ENCODE measurements around the gene MICA.

MICA gene

DNA sequence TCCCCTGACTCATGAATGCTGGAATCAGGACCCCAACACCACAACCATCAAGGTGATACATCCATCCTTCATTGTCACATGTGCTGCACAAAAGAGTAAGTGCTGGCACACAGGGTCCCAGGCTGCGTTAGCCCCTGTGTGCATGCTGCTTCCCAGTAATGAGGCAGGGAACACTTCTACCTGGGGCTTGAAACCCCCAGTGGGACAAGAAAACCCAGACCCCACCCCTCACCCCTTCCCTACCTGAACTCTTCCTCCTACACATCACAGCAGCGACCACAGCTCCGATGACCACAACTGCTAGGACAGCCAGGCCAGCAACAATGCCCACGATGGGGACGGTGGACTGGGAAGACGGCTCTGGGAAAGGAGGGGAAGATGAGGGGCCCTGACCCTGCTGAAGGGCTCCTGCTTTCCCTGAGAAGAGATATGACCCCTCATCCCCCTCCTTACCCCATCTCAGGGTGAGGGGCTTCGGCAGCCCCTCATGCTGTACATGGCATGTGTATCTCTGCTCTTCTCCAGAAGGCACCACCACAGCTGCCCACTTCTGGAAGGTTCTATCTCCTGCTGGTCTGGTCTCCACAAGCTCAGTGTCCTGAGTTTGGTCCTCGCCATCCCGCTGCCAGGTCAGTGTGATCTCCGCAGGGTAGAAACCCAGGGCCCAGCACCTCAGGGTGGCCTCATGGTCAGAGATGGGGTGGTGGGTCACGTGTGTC is 48.4 kb upstream of the MICA start:
- TF ChIP-seq EZH2phosphoT487 (IDR thresholded peaks at IDR 0.05; ENCODE audit: low read length), result no peak
- TF ChIP-seq, protein P1, sequence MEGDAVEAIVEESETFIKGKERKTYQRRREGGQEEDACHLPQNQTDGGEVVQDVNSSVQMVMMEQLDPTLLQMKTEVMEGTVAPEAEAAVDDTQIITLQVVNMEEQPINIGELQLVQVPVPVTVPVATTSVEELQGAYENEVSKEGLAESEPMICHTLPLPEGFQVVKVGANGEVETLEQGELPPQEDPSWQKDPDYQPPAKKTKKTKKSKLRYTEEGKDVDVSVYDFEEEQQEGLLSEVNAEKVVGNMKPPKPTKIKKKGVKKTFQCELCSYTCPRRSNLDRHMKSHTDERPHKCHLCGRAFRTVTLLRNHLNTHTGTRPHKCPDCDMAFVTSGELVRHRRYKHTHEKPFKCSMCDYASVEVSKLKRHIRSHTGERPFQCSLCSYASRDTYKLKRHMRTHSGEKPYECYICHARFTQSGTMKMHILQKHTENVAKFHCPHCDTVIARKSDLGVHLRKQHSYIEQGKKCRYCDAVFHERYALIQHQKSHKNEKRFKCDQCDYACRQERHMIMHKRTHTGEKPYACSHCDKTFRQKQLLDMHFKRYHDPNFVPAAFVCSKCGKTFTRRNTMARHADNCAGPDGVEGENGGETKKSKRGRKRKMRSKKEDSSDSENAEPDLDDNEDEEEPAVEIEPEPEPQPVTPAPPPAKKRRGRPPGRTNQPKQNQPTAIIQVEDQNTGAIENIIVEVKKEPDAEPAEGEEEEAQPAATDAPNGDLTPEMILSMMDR (IDR thresholded peaks at IDR 0.05; ENCODE audit: low read length), result no peak
- TF ChIP-seq EZH2 (optimal IDR thresholded peaks at IDR 0.05; ENCODE audit: low read depth, low read length), result no peak
- H3K27ac ChIP-seq (ENCODE audit: low read length), result no peak overlapping the region
- H3K9ac ChIP-seq (ENCODE audit: low read length), result no peak overlapping the region
- peaks cover 10% of the 10 kb centered on the region for H3K79me2 ChIP-seq (ENCODE audit: low read length)
- H3F3A ChIP-seq (ENCODE audit: insufficient read depth, low read length), result no peaks in the 10 kb centered on the region; the same call in 1 of the 2 replicates
- no peak overlapping the region; the same call in 1 of the 2 replicates for H3K4me2 ChIP-seq (ENCODE audit: low read depth, low read length)
- no peaks in the 10 kb centered on the region for H3K36me3 ChIP-seq (replicated peaks; ENCODE audit: insufficient read depth, low read length)
- H3K4me3 ChIP-seq (ENCODE audit: low read length), result no peak overlapping the region
- no peaks in the 10 kb centered on the region for H3K9me2 ChIP-seq (replicated peaks; ENCODE audit: insufficient read depth, low read length)
- no peaks in the 10 kb centered on the region for H3K27me3 ChIP-seq (replicated peaks; ENCODE audit: insufficient read depth, low read length)
- no peaks in the 10 kb centered on the region for H3K9me3 ChIP-seq (replicated peaks; ENCODE audit: insufficient read depth, low read length)
- H3K4me1 ChIP-seq (ENCODE audit: low read length), result no peaks in the 10 kb centered on the region
- H4K20me1 ChIP-seq (ENCODE audit: insufficient read depth, low read length), result no peaks in the 10 kb centered on the region
- no peak overlapping the region for H2AFZ ChIP-seq (ENCODE audit: low read length)
- no peak for DNase-seq

DNA sequence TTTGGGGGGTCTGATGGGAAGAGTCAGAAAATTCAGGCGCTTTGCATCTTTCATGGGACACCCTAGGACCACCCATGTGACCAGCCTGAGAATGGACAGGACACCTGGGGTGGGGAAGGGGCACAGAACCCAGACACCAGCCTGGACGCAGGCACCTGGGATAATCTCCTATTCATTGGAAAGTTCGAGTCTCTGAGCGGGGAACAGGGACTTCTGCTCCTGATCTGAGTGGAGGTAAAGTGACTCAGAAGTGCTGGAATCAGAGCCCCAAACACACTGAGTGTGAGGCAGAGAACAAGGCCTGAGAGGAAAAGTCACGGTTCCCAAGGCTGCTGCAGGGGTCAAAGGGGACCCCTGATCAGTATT is 47.8 kb upstream of the MICA start:
- Histone ChIP-seq H3F3A (ENCODE audit: insufficient read depth, low read length) (no peaks in the 10 kb centered on the region; the same call in 1 of the 2 replicates), H3K4me3 (ENCODE audit: low read length) (no peak overlapping the region; the same call in 1 of the 2 replicates), H3K9ac (ENCODE audit: low read length) (no peak overlapping the region), H3K79me2 (ENCODE audit: low read length) (peaks cover 10% of the 10 kb centered on the region), H2AFZ (ENCODE audit: low read length) (no peak overlapping the region), H3K27me3 (replicated peaks; ENCODE audit: insufficient read depth, low read length) (no peaks in the 10 kb centered on the region), H4K20me1 (ENCODE audit: insufficient read depth, low read length) (no peaks in the 10 kb centered on the region), H3K4me2 (ENCODE audit: low read depth, low read length) (peak overlapping the region; percentile 37; the same call in 1 of the 2 replicates), H3K9me2 (replicated peaks; ENCODE audit: insufficient read depth, low read length) (no peaks in the 10 kb centered on the region), H3K36me3 (replicated peaks; ENCODE audit: insufficient read depth, low read length) (no peaks in the 10 kb centered on the region), H3K9me3 (replicated peaks; ENCODE audit: insufficient read depth, low read length) (no peaks in the 10 kb centered on the region), H3K4me1 (ENCODE audit: low read length) (no peaks in the 10 kb centered on the region), H3K27ac (ENCODE audit: low read length) (no peak overlapping the region)
- TF ChIP-seq, protein P1 (IDR thresholded peaks at IDR 0.05; ENCODE audit: low read length), result no peak
- TF ChIP-seq EZH2 (optimal IDR thresholded peaks at IDR 0.05; ENCODE audit: low read depth, low read length) (no peak), EZH2phosphoT487 (IDR thresholded peaks at IDR 0.05; ENCODE audit: low read length) (no peak)
- no peak for DNase-seq

DNA sequence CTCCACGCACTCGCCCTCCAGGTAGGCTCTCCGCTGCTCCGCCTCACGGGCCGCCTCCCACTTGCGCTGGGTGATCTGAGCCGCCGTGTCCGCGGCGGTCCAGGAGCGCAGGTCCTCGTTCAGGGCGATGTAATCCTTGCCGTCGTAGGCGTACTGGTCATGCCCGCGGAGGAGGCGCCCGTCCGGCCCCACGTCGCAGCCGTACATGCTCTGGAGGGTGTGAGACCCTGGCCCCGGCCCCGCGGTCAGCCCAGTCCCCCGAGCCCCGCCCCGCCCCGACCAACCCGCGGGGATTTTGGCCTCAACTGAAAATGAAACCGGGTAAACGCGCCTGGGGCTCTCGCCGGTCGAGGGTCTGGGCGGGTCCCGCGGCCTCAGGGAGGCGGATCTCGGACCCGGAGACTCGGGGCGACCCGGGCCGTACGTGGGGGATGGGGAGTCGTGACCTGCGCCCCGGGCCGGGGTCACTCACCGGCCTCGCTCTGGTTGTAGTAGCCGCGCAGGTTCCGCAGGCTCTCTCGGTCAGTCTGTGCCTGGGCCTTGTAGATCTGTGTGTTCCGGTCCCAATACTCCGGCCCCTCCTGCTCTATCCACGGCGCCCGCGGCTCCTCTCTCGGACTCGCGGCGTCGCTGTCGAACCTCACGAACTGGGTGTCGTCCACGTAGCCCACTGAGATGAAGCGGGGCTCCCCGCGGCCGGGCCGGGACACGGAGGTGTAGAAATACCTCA is 47.0 kb upstream of the MICA start:
- peak overlapping the region; percentile 95; the same call in 1 of the 2 replicates for H3K4me2 ChIP-seq (ENCODE audit: low read depth, low read length)

More for the DNA sequence above, 47.0 kb upstream of the MICA start:
- Histone ChIP-seq H3K9ac (ENCODE audit: low read length) (peak overlapping the region; percentile 91), H3K27me3 (replicated peaks; ENCODE audit: insufficient read depth, low read length) (no peaks in the 10 kb centered on the region), H3K4me3 (ENCODE audit: low read length) (peak overlapping the region; percentile 81), H3K9me2 (replicated peaks; ENCODE audit: insufficient read depth, low read length) (no peaks in the 10 kb centered on the region), H4K20me1 (ENCODE audit: insufficient read depth, low read length) (no peaks in the 10 kb centered on the region), H2AFZ (ENCODE audit: low read length) (peak overlapping the region; percentile 61), H3K9me3 (replicated peaks; ENCODE audit: insufficient read depth, low read length) (no peaks in the 10 kb centered on the region), H3K27ac (ENCODE audit: low read length) (peak overlapping the region; percentile 42; the same call in 1 of the 2 replicates), H3F3A (ENCODE audit: insufficient read depth, low read length) (no peaks in the 10 kb centered on the region; the same call in 1 of the 2 replicates), H3K36me3 (replicated peaks; ENCODE audit: insufficient read depth, low read length) (no peaks in the 10 kb centered on the region), H3K4me1 (ENCODE audit: low read length) (no peaks in the 10 kb centered on the region), H3K79me2 (ENCODE audit: low read length) (peaks cover 10% of the 10 kb centered on the region)
- DNase-seq, result peak; percentile 57
- TF ChIP-seq, protein P1 (IDR thresholded peaks at IDR 0.05; ENCODE audit: low read length), result no peak
- TF ChIP-seq EZH2 (optimal IDR thresholded peaks at IDR 0.05; ENCODE audit: low read depth, low read length) (no peak), EZH2phosphoT487 (IDR thresholded peaks at IDR 0.05; ENCODE audit: low read length) (no peak)
